ENCODE measurements around the gene CATSPERZ.
A peak's percentile ranks its signal among the peaks of the same experiment; 100 is the strongest.

DNA sequence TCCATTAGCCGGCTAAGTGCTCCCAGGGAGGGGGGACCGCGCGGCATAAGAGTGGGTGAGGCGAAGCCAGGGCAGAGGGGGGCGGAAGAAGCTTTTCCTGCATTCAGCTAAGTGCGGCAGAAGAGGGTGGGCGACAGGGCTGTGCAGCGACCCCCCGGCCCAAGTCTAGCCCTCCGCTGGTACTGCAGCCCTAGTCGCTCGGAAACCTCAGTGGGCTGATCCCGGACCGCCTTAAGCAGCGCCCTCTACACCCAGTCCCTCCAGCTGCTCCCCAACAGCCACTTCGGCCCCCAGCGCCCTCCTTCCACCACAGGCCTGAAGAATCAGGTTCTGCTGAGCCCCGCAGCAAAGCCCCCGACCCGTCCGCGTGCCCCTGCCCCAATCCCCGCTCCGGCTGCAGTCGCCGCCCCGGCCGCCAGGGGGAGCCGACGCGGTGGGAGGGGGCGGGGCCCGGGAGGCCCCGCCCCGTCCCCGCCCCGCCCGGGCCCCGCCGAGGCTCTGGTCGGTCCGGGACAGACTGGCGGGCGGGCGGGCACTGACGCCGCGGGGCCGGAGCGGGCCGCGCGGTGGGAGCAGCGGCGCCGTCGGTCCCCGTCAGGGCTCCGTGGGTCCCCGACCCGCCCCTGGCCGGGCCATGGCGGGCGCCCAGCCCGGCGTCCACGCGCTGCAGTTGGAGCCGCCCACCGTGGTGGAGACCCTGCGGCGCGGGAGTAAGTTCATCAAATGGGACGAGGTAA lies 49.0 kb upstream of the CATSPERZ start, which contains the start of gene PLCB3:
- peak; percentile 48 for TF ChIP-seq YY1 (IDR thresholded peaks at IDR 0.05; ENCODE audit: insufficient read depth, insufficient replicate concordance, low read depth, low read length)
- TF ChIP-seq, protein P1, sequence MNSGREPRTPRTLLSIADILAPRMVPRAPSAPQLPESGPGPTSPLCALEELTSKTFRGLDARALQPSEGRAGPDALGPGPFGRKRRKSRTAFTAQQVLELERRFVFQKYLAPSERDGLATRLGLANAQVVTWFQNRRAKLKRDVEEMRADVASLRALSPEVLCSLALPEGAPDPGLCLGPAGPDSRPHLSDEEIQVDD (CRISPR knock-in tag; IDR thresholded peaks at IDR 0.05; ENCODE audit: borderline replicate concordance), result no peak
- no peak for TF ChIP-seq RNF2 (conservative IDR thresholded peaks at IDR 0.05; ENCODE audit: low read depth)
- no peak for TF ChIP-seq PCBP2 (optimal IDR thresholded peaks at IDR 0.05; ENCODE audit: low read depth, low read length, poor library complexity, severe bottlenecking)
- no peak for TF ChIP-seq U2AF2 (IDR thresholded peaks at IDR 0.05; ENCODE audit: low read depth, low read length)
- TF ChIP-seq TRIM24 (CRISPR knock-in tag; IDR thresholded peaks at IDR 0.05), result no peak
- TF ChIP-seq CEBPB (IDR thresholded peaks at IDR 0.05; ENCODE audit: borderline replicate concordance, low read depth, low read length), result no peak
- TF ChIP-seq NR2F2 (IDR thresholded peaks at IDR 0.05; ENCODE audit: borderline replicate concordance, low read depth), result no peak
- TF ChIP-seq, protein P2, sequence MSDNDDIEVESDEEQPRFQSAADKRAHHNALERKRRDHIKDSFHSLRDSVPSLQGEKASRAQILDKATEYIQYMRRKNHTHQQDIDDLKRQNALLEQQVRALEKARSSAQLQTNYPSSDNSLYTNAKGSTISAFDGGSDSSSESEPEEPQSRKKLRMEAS (IDR thresholded peaks at IDR 0.05), result no peak; the same call in 1 of the 2 replicates
- TF ChIP-seq, protein P3, sequence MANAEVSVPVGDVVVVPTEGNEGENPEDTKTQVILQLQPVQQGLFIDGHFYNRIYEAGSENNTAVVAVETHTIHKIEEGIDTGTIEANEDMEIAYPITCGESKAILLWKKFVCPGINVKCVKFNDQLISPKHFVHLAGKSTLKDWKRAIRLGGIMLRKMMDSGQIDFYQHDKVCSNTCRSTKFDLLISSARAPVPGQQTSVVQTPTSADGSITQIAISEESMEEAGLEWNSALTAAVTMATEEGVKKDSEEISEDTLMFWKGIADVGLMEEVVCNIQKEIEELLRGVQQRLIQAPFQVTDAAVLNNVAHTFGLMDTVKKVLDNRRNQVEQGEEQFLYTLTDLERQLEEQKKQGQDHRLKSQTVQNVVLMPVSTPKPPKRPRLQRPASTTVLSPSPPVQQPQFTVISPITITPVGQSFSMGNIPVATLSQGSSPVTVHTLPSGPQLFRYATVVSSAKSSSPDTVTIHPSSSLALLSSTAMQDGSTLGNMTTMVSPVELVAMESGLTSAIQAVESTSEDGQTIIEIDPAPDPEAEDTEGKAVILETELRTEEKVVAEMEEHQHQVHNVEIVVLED (CRISPR knock-in tag; IDR thresholded peaks at IDR 0.05; ENCODE audit: borderline replicate concordance), result no peak

Measured in HepG2 (cell line).